ENCODE measurements around the gene C1orf35. TPM values are rescaled to one million over a fixed set of nuclear protein-coding genes. Genes with fewer than 3 reads are reported as not detected.

Gene C1orf35
- total and polyA plus RNA-seq, 9 of the 15 experiments (the other 6 are each of a cell fraction or from before 2014, with no cell fraction given): 3.2 to 48.7 (median 12.5) TPM

GRCh38 chr1:228109962-228110488 lies 6.9 kb upstream of the C1orf35 start (continued):
- TF ChIP-seq SMAD3 (CRISPR knock-in tag; conservative IDR thresholded peaks at IDR 0.05): peak; percentile 10; the same call in 1 of the 2 replicates
- no peak for TF ChIP-seq ZNF408 (CRISPR knock-in tag; IDR thresholded peaks at IDR 0.05; ENCODE audit: low read depth)
- TF ChIP-seq TRIM28 (IDR thresholded peaks at IDR 0.05): no peak
- no peak for TF ChIP-seq ZBED1 (IDR thresholded peaks at IDR 0.05)
- no peak for TF ChIP-seq RREB1 (CRISPR knock-in tag; IDR thresholded peaks at IDR 0.05)
- no peak for TF ChIP-seq NCOA2 (IDR thresholded peaks at IDR 0.05; ENCODE audit: partially characterized antibody in 2 of 2)
- peak; percentile 10; the same call in 1 of the 2 replicates for TF ChIP-seq TOE1 (IDR thresholded peaks at IDR 0.05; ENCODE audit: borderline replicate concordance)
- TF ChIP-seq TOE1 (CRISPR knock-in tag; IDR thresholded peaks at IDR 0.05; ENCODE audit: borderline replicate concordance, low read depth): no peak
- no peak for TF ChIP-seq MEIS2 (IDR thresholded peaks at IDR 0.05; ENCODE audit: partially characterized antibody)
- TF ChIP-seq ZNF280B (CRISPR knock-in tag; IDR thresholded peaks at IDR 0.05): no peak
- TF ChIP-seq RNF2 (IDR thresholded peaks at IDR 0.05): no peak
- TF ChIP-seq E2F5 (CRISPR knock-in tag; IDR thresholded peaks at IDR 0.05): no peak; the same call in 1 of the 2 replicates
- TF ChIP-seq MAFF (IDR thresholded peaks at IDR 0.05; ENCODE audit: low read length): no peak
- TF ChIP-seq KAT2B (IDR thresholded peaks at IDR 0.05; ENCODE audit: low read depth, low read length): no peak
- no peak for TF ChIP-seq SRSF1 (IDR thresholded peaks at IDR 0.05; ENCODE audit: low read depth, low read length)
- no peak for TF ChIP-seq ZNF780A (CRISPR knock-in tag; IDR thresholded peaks at IDR 0.05)
- TF ChIP-seq PCBP1 (IDR thresholded peaks at IDR 0.05; ENCODE audit: low read depth, low read length, poor library complexity, severe bottlenecking): no peak
- TF ChIP-seq MNT (conservative IDR thresholded peaks at IDR 0.05): no peak
